Body of pancreas (tissue), 4 donors: ENCODE data around the gene PAOX. TPM values are rescaled to one million over a fixed set of nuclear protein-coding genes. Genes with fewer than 3 reads are reported as not detected.
A peak's percentile ranks its signal among the peaks of the same experiment; 100 is the strongest.

Source experiments
- ATAC-seq: fragments of 150-250 bp; one replicate; pipeline ENCODE4 v1.9.1; 2016
- DNase-seq, 4 donors: peaks; one replicate each; pipeline ENCODE4 v3.0.0-alpha.2; 2019
- H3K27ac ChIP-seq, 4 donors: fragments of 200-600 bp; sonication (generic); 1 replicate in 3 of 4; 2 replicates in 1 of 4; pipeline versions ENCODE4 v1.5.1 to v1.6.1; 2016 to 2019; ENCODE audit warnings: mild to moderate bottlenecking in 1 of 4, mixed read lengths in 1 of 4, moderate library complexity in 1 of 4
- H3K27me3 ChIP-seq, 2 donors: fragments of 200-600 bp; sonication (generic); one replicate each; pipeline ENCODE4 v1.6.0; 2016; ENCODE audit warnings: mild to moderate bottlenecking in 1 of 2
- H3K36me3 ChIP-seq, 2 donors: fragments of 200-600 bp; sonication (generic); replicated peaks in 1 of 2; 2 replicates each; pipeline ENCODE4 v1.5.1; 2016; ENCODE audit warnings: low read depth in 2 of 2; ENCODE audit not compliant: insufficient read depth in 1 of 2
- H3K4me1 ChIP-seq: fragments of 200-600 bp; sonication (generic); one replicate; pipeline ENCODE4 v1.6.0; 2016
- H3K4me3 ChIP-seq, 2 donors: fragments of 200-600 bp; sonication (generic); 1 replicate in 1 of 2; 2 replicates in 1 of 2; pipeline ENCODE4 v1.5.1; 2016 to 2019
- H3K9me3 ChIP-seq, 3 donors: fragments of 200-600 bp; sonication (generic); 1 replicate in 2 of 3; 2 replicates in 1 of 3; pipeline ENCODE4 v1.5.1; 2016
- CTCF ChIP-seq, 7 experiments: fragments of 450-650 bp in 4 of 7; fragments of 200-600 bp in 3 of 7; sonication (generic) in 3 of 7; IDR thresholded peaks; one replicate each; pipeline ENCODE4 v1.5.1; 2016 to 2019; ENCODE audit warnings: antibody characterized with exemption in 7 of 7
- POLR2A ChIP-seq, 3 donors: fragments of 450-650 bp; IDR thresholded peaks; one replicate each; pipeline ENCODE4 v1.6.1; 2016; ENCODE audit warnings: antibody characterized with exemption in 3 of 3, mild to moderate bottlenecking in 2 of 3
- WGBS, 2 donors: methylation state at CpG; one replicate each; pipeline ENCODE4 v1.1.5; 2017; 5-methylcytosine and 5-hydroxymethylcytosine counted together
- intact Hi-C: fragments of 100-400 bp; cut with DNase I; formaldehyde crosslinking; loops from one replicate; pipeline ENCODE4 v1.15.1; 2023
- total RNA-seq, 2 donors: library from RNA; depleted of rRNA; stranded (reverse); fragments of >200 nt; gene quantifications; one replicate each; pipeline ENCODE4 v1.1.0, GENCODE V29; 2016

Gene PAOX
- total RNA-seq, 2 donors from 2014 or later, result 8.3 to 9.6 TPM

- no peak for TF ChIP-seq CTCF (IDR thresholded peaks at IDR 0.05)
- no peak for TF ChIP-seq POLR2A (IDR thresholded peaks at IDR 0.05)
- no peak overlapping the region for H3K4me3 ChIP-seq
- H3K9me3 ChIP-seq, result no peaks in the 10 kb centered on the region
- no peaks in the 10 kb centered on the region for H3K27me3 ChIP-seq
- no peaks in the 10 kb centered on the region for H3K36me3 ChIP-seq
- H3K4me1 ChIP-seq, result peaks cover 39% of the 10 kb centered on the region
- DNase-seq (no peak), ATAC-seq (no peak)
- 94% methylated on average over 6 of the region's 6 CpGs; no CpG with 5 or more reads in 1 of the 2 donors for WGBS, 2 donors
- H3K27ac ChIP-seq, result no peak overlapping the region
- intact Hi-C loops, result no loop called here
Measured at GRCh38 chr10:133355266-133355665, 23.8 kb upstream of the PAOX start.

GRCh38 chr10:133355991-133356390, 23.1 kb upstream of the PAOX start:
- intact Hi-C loops, result no loop called here
- H3K9me3 ChIP-seq, result no peaks in the 10 kb centered on the region
- no peak overlapping the region for H3K27ac ChIP-seq
- 94% methylated on average over 3 of the region's 3 CpGs; no CpG with 5 or more reads in 1 of the 2 donors for WGBS, 2 donors
- DNase-seq (no peak), ATAC-seq (no peak)
- H3K27me3 ChIP-seq, result no peaks in the 10 kb centered on the region
- no peak overlapping the region for H3K4me3 ChIP-seq
- no peaks in the 10 kb centered on the region for H3K36me3 ChIP-seq
- TF ChIP-seq CTCF (IDR thresholded peaks at IDR 0.05) (no peak), POLR2A (IDR thresholded peaks at IDR 0.05) (no peak)
- peaks cover 46% of the 10 kb centered on the region for H3K4me1 ChIP-seq

- WGBS, 2 donors, result 64 to 69% methylated on average over 15 to 25 of the region's 27 CpGs
- H3K9me3 ChIP-seq, result no peaks in the 10 kb centered on the region
- ATAC-seq (no peak), DNase-seq (no peak)
- no peaks in the 10 kb centered on the region for H3K36me3 ChIP-seq
- intact Hi-C loops, result no loop called here
- H3K27ac ChIP-seq, result no peak overlapping the region
- peaks cover 47% of the 10 kb centered on the region for H3K4me1 ChIP-seq
- H3K4me3 ChIP-seq, result no peak overlapping the region
- TF ChIP-seq CTCF (IDR thresholded peaks at IDR 0.05), result no peak
- no peak for TF ChIP-seq POLR2A (IDR thresholded peaks at IDR 0.05)
- no peaks in the 10 kb centered on the region for H3K27me3 ChIP-seq
Measured at GRCh38 chr10:133356549-133357284, 22.3 kb upstream of the PAOX start.

GRCh38 chr10:133357285-133358161, 21.5 kb upstream of the PAOX start, which contains the start of gene FUOM:
Gene FUOM, minus strand, starts transcription at chr10:133358019. Its CDS starts 12 bp downstream, at chr10:133358007.
- WGBS, 2 donors, result 4 to 7% methylated on average over 6 to 73 of the region's 83 CpGs
- TF ChIP-seq POLR2A (IDR thresholded peaks at IDR 0.05) (peak in 1 of 3 donors; percentile 40), CTCF (IDR thresholded peaks at IDR 0.05) (no peak)
- peaks cover 0 to 1% of the 10 kb centered on the region in 2 donors for H3K36me3 ChIP-seq
- H3K27me3 ChIP-seq, result no peaks in the 10 kb centered on the region
- H3K4me1 ChIP-seq, result peaks cover 47% of the 10 kb centered on the region
- ATAC-seq (peak; percentile 49), DNase-seq (peak; percentile 41 to 59 (median 44))
- peak within 1 kb of the TSS in 1 of 2 donors; percentile 45 for H3K4me3 ChIP-seq
- peak within 1 kb of the TSS in 3 of 4 donors; percentile 64 to 73 (median 66) for H3K27ac ChIP-seq
- intact Hi-C loops, result no loop called here
- H3K9me3 ChIP-seq, result no peaks in the 10 kb centered on the region
